ENCODE results near the gene MGAT4B. TPM values are rescaled to one million over a fixed set of nuclear protein-coding genes. Genes with fewer than 3 reads are reported as not detected.

Gene MGAT4B
- total RNA-seq, 1 experiment from 2014 or later, result 59.5 TPM

- H3K4me1 ChIP-seq (ENCODE audit: insufficient read depth, low read length, poor library complexity, severe bottlenecking), result no peaks in the 10 kb centered on the region
- no peaks in the 10 kb centered on the region for H3K9me3 ChIP-seq (ENCODE audit: low read depth, low read length, poor library complexity, severe bottlenecking)
- no peaks in the 10 kb centered on the region for H3K27me3 ChIP-seq (replicated peaks; ENCODE audit: insufficient read depth, low read depth, low read length, poor library complexity)
- BruUV-seq (replicated peaks), result no TSS peak
- H3K27ac ChIP-seq (ENCODE audit: low read depth, low read length, poor library complexity, severe bottlenecking), result no peak overlapping the region
- ChIA-PET CTCF (interaction anchor here (1.0 kb wide), 1 partner anchor 31 kb away, joined by 3 read pairs; no protein-coding TSS in a partner anchor), POLR2A (ENCODE audit: low non-redundant PET) (no interaction called here)
- H3K36me3 ChIP-seq (ENCODE audit: insufficient read depth, low read length, poor library complexity, severe bottlenecking), result peaks cover 11% of the 10 kb centered on the region
- no peak for DNase-seq (ENCODE audit: low spot score)
- intact Hi-C loops (cut with micrococcal nuclease; ENCODE audit: unreplicated experiment), result no loop called here
- H3K4me3 ChIP-seq (ENCODE audit: low read depth, low read length, poor library complexity, severe bottlenecking), result no peak overlapping the region
- TF ChIP-seq EZH2 (IDR thresholded peaks at IDR 0.05; ENCODE audit: borderline replicate concordance, low read depth, low read length, poor library complexity, severe bottlenecking), result no peak
- no peak for TF ChIP-seq CTCF (conservative IDR thresholded peaks at IDR 0.05; ENCODE audit: low read depth, low read length)
Observed at GRCh38 chr5:179794575-179794974, 12.1 kb downstream of the MGAT4B start.

GRCh38 chr5:179794171-179794570, 12.5 kb downstream of the MGAT4B start:
- H3K27ac ChIP-seq (ENCODE audit: low read depth, low read length, poor library complexity, severe bottlenecking), result no peak overlapping the region
- no peak for TF ChIP-seq EZH2 (IDR thresholded peaks at IDR 0.05; ENCODE audit: borderline replicate concordance, low read depth, low read length, poor library complexity, severe bottlenecking)
- no peak for TF ChIP-seq CTCF (conservative IDR thresholded peaks at IDR 0.05; ENCODE audit: low read depth, low read length)
- no peak for DNase-seq (ENCODE audit: low spot score)
- H3K27me3 ChIP-seq (replicated peaks; ENCODE audit: insufficient read depth, low read depth, low read length, poor library complexity), result no peaks in the 10 kb centered on the region
- intact Hi-C loops (cut with micrococcal nuclease; ENCODE audit: unreplicated experiment), result no loop called here
- no peaks in the 10 kb centered on the region for H3K4me1 ChIP-seq (ENCODE audit: insufficient read depth, low read length, poor library complexity, severe bottlenecking)
- H3K9me3 ChIP-seq (ENCODE audit: low read depth, low read length, poor library complexity, severe bottlenecking), result no peaks in the 10 kb centered on the region
- H3K4me3 ChIP-seq (ENCODE audit: low read depth, low read length, poor library complexity, severe bottlenecking), result no peak overlapping the region
- ChIA-PET POLR2A (ENCODE audit: low non-redundant PET) (no interaction called here), CTCF (no interaction called here)
- H3K36me3 ChIP-seq (ENCODE audit: insufficient read depth, low read length, poor library complexity, severe bottlenecking), result peaks cover 9% of the 10 kb centered on the region
- BruUV-seq (replicated peaks), result no TSS peak

DNA sequence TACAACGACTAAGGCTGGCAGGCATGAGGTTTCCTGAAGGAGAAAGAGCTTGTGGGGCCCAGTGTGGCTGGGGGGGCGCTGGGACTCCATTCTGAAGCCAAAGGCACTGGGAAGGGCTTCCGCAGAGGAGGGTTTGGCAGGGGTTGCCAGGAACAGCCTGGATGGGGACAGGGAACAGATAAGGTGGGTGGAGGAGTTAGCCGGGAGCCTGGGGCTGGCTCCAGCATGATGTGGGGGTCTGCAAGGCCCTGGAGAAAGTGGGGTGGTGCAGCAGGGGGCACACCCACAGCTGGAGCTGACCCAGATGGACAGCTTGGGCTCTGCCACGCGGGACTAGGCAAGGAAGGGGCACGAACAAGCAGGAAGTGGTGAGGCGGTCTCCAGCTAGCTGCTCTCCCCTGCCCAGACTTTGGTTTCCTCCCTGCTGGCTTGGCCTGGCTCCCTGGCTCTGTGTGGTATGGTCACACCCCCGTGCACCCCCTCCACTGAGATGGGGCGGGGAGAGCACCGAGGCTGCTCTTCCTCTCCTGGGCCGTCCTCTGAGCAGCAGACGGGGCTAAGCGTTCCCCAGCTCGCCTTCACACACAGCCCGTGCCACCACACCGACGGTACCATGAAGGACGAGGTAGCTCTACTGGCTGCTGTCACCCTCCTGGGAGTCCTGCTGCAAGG, 13.1 kb downstream of the MGAT4B start, which contains the start of gene LTC4S:
Gene LTC4S (plus strand): TSS at position 519 of the 672 bp plus-strand sequence. CDS start 95 bp downstream, at position 614.
- no peak for TF ChIP-seq EZH2 (IDR thresholded peaks at IDR 0.05; ENCODE audit: borderline replicate concordance, low read depth, low read length, poor library complexity, severe bottlenecking)
- TF ChIP-seq CTCF (conservative IDR thresholded peaks at IDR 0.05; ENCODE audit: low read depth, low read length), result no peak
- DNase-seq (ENCODE audit: low spot score), result no peak
- no peaks in the 10 kb centered on the region for H3K4me1 ChIP-seq (ENCODE audit: insufficient read depth, low read length, poor library complexity, severe bottlenecking)
- peaks cover 5% of the 10 kb centered on the region for H3K36me3 ChIP-seq (ENCODE audit: insufficient read depth, low read length, poor library complexity, severe bottlenecking)
- H3K27ac ChIP-seq (ENCODE audit: low read depth, low read length, poor library complexity, severe bottlenecking), result no peak within 1 kb of the TSS
- no peaks in the 10 kb centered on the region for H3K27me3 ChIP-seq (replicated peaks; ENCODE audit: insufficient read depth, low read depth, low read length, poor library complexity)
- intact Hi-C loops (cut with micrococcal nuclease; ENCODE audit: unreplicated experiment), result no loop called here
- CTCF ChIA-PET, result no interaction called here
- no peak within 1 kb of the TSS for H3K4me3 ChIP-seq (ENCODE audit: low read depth, low read length, poor library complexity, severe bottlenecking)
- POLR2A ChIA-PET (ENCODE audit: low non-redundant PET), result no interaction called here
- no TSS peak for BruUV-seq (replicated peaks)
- no peaks in the 10 kb centered on the region for H3K9me3 ChIP-seq (ENCODE audit: low read depth, low read length, poor library complexity, severe bottlenecking)
